Measurements from ENCODE around the gene NXT1.
A peak's percentile ranks its signal among the peaks of the same experiment; 100 is the strongest.

NXT1 gene

DNA sequence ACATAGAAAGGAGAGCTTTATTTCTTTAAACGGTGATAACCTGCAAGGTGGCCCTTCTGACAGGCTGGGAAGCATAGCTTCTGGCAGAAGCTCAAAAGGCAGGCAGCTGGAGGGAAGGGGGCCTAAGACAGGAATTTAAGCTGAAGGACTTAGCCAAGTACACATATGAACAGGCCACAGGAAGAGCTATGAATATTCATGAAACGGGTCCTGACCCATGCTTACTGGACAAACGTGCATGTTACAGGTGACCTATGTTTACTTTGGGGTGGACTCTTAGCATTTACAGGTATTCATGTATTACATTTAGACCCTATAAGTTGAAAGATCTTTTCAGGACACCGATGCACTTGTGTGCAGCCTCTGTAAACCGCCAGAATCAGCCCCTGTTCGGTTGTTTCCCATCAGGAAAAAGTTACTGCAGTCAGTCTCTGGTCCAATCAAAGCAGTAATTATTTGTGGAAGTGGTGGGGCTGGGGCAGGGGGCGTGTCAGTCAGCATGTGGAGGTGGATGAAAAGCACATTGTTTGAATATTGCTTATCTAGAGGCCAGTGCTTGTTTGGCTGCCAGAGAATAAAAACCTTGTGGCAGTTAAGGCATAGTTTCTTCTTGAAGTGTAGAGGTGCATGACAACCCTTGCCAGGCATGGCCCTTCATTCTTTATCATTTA, 8.5 kb downstream of the NXT1 start:
- DNase-seq (ENCODE audit: low read depth in 2 of 3, low spot score in 2 of 3) = no peak

- no peak for DNase-seq (ENCODE audit: low read depth in 2 of 3, low spot score in 2 of 3)
Measured at GRCh38 chr20:23360531-23360930, 9.9 kb downstream of the NXT1 start.

DNA sequence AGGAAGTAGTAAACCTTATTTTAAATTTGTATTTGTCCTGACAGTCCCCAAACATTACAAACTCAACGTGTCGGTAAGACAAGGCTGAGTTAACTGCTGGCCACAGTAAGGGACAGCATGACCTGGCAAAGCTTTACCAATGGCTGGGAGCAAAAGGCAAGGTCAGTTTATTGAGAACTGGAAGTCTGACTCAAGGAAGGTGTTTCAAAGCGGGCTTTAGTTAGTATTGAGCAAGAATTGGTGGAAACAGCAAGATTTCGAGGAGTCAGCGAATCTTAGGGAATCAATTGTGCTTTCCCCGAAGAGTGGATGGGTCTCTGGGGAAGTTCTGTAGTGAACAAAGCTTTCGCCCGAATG, 10.5 kb downstream of the NXT1 start:
- DNase-seq (ENCODE audit: low read depth in 2 of 3, low spot score in 2 of 3) = no peak

DNA sequence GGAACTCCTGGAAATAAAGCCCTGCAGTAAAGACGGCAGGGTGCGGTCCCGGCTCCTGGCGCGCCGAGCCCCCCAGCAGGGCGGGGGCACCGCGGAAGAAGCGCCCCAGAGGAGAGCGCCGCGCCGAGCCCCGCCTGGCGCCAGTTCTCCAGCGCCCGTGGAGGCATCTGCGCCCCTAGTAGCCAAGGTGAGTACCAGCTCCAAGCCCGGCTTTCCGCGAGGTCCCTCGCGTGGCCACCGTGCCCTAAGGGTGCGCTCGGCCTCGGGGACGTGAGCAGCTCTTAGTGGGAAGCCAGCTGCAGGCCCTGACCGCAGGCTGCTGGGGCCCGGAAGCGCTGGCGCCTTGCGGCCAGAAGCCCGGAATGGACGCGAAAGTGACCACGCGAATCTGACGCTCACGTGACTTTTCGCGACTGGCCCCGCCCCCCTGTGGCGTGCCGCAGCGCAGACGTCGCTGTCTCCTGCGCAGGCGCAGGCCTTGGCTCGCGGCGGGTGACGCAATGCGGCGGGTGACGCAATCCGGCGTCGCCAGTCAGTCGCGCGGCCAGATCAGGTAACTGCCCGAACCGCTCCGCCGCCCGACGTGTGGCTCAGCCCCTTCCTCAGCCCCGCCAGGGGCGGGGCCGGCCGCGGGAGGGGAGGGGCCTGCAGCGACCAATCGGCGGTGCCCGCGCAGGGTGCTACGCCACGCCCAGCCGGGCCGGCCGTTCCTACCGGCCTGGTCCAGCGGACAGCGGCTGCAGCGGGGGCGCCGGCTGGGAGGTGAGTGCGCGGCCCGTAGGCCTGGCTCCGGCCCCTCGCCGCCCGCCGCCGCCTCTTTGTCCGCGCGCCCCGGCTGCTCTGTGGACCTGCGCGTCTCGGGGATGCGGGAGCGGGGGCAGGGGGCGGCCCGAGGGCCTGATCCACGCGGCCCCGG, 11.1 kb downstream of the NXT1 start, which contains the start of gene GZF1:
TSS of gene GZF1 (plus strand) at position 707 of the 916 bp plus-strand sequence. CDS start 2,202 bp downstream, outside the sequence.
- peak; percentile 93 to 99 (median 97) for DNase-seq (ENCODE audit: low read depth in 2 of 3, low spot score in 2 of 3)

DNA sequence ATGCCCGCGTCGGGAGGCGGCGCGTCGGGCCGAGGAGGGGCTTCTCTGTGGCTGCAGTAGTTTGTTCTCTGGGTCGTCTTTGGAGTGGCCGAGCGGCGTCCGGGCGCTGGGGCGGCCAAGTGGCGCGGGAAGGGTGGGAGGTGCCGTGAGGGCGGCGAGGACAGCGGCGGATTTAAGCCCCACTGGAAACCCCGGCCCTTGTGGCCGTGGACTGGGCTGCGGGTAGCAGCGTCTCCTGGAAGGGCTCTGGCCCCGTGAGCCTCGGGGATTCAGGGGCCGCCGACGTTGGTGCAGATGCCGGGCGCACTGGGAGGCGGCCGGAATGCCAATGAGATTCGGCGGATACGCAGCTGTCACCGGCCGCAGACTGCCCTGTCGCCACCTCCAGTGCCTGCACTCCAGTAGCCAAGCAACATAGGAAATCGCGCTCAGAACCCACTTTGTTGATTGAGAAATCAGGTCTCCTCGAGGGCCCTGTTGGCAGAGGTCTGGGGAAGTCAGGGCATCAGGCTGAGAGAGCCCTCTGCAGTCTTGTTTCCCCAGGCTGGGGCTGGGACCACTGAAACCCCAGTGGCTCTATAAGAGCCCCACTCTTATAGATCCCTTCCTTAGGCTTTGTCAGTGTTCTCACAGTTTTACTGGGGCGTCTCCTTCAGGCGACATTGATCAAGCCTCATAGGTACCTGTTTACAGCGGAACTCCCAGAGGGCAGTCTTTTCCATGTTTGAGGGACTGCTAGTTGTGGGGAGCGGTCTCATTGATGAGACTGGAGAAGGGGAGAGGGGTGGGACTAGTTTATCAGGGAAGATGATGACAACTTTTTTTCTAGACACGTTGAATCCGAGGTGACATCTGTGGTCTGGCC, 12.0 kb downstream of the NXT1 start:
- no peak for DNase-seq (ENCODE audit: low read depth in 2 of 3, low spot score in 2 of 3)

DNA sequence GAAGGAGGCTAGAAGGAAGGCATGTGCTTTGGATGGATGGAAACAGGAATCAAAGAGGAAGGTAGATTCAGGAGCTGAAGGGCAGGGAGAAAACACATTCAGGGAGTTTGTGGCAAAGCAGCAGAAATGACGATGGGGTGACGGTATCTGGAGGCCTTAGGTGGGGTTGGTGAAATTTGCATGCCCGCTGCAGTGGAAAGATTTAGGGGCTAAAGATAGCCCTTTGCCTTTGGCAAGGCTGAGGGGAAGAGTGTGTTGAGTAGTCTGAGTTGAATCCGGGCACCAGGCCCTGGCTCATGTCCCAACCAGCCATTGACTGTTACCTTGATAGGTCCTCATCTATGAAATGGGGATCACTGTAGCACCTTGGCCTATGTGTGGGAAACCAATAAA, 12.7 kb downstream of the NXT1 start:
- DNase-seq (ENCODE audit: low read depth in 2 of 3, low spot score in 2 of 3) = no peak

DNA sequence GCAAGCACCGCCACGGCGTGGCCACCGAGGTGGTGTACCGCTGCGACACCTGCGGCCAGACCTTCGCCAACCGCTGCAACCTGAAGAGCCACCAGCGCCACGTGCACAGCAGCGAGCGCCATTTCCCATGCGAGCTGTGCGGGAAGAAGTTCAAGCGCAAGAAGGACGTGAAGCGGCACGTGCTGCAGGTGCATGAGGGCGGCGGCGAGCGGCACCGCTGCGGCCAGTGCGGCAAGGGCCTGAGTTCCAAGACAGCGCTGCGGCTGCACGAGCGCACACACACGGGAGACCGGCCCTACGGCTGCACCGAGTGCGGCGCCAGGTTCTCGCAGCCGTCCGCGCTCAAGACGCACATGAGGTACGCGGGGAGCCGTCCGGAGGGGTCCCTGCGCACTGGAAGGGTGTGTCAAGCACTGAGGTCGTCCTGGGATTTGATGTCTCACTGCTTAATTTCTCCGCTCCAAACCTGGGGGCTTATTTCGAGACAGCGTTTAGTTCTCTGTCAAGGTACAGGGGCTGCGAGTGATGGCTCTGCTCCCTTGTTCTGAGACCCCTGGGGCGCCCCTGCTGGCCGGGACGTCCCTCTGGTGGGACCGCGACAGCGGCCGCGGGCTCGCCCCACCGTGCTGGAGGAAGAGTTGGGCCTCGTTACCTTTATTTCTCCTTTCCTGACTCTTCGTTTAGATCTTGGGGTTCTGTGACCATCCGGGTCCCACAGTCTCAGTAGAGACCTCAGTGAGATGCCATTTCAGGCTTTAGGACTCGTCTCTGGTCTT, 15.0 kb downstream of the NXT1 start:
- no peak for DNase-seq (ENCODE audit: low read depth in 2 of 3, low spot score in 2 of 3)

DNA sequence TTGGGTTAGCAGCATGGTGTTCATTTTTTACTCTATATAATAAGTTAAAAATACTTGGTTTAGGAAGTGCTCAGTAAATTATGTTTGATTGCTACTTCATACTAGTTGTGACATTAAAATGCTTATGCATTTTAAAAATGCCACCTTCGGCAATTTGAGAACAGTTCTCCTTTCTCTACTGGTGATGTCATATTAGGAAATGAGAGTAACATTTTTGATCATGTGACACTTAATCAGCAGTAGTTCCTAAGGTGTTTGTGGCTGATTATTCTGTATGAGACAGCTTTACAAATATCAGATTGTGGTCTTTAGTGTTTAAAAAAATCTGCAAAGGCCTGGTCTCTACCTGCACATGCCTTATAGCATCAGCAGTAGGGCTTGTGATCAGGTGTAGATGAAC, 15.8 kb downstream of the NXT1 start:
- DNase-seq (ENCODE audit: low read depth in 2 of 3, low spot score in 2 of 3) = no peak

- DNase-seq (ENCODE audit: low read depth in 2 of 3, low spot score in 2 of 3) = no peak
Measured at GRCh38 chr20:23367770-23368169, 17.2 kb downstream of the NXT1 start.

GRCh38 chr20:23368316-23369071, 17.9 kb downstream of the NXT1 start:
- DNase-seq (ENCODE audit: low read depth in 2 of 3, low spot score in 2 of 3) = no peak

DNA sequence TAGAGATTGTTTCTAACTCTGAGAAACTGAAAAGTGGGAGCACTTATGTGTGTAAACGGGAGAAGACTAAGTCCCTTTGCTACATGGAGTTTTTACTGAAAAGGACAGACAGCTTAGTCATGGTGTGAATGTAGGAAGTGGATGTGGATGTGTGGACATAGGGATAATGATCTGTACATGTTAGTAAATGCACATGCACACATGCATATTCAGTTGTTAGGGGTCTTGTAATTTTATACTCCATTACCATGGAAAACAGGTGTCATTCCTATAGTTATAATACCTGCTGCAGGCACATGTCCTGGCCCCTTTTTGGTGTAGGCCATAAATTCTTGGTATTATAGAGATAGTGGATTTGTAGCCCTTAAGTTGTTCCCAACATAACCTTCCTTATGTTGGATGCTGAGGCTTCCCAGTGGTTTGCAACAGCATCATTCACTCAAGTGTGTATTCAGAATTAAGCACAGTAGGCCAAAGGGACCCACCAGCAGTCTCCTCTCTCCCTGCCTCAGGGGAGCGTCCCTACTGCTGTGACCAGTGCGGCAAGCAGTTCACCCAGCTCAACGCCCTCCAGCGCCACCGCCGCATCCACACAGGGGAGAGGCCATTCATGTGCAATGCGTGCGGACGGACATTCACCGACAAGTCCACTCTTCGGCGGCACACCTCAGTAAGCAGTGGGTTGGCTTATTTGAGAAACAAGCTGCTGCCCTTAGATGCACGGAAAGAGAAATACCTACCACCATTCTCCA, 18.7 kb downstream of the NXT1 start:
- no peak for DNase-seq (ENCODE audit: low read depth in 2 of 3, low spot score in 2 of 3)

- no peak for DNase-seq (ENCODE audit: low read depth in 2 of 3, low spot score in 2 of 3)
Measured at GRCh38 chr20:23370274-23370673, 19.7 kb downstream of the NXT1 start.

DNA sequence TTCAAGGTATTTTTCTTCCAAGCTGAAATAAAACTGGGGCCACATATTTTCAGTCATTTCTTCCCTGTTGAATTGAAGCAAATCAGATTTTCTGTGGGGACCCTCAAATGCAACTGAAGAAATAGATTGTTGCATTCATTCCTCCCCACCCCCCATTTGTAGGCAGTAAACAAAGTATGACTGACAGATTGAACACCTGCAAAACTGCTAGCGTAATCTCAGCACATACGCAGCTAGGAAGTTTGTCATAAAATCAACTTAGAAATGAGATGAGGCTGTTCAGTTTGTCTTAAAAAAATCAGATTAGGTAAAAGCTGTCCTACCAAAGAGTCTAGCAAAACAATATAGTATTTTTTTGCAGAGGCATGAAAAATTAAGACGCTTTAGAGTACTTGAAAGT, 20.3 kb downstream of the NXT1 start:
- no peak for DNase-seq (ENCODE audit: low read depth in 2 of 3, low spot score in 2 of 3)

DNA sequence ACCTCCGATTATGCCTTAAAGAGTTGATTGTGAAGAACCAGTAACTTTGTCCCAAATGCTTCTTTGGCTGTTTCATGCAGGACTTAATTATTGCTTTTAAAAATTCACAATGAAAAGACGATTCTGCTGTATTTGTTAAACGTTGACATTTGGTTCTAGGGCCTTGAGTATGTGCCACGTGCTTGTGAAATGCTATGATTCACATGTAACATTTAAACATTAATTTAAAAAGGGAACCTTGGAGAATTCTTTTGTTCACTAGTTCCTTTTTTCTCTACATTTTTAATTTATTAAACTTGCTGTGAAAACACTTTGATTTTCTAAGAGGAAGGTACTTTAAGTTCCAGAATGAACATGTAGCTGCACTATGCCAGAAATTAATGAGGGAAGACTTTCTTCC, 20.9 kb downstream of the NXT1 start:
- DNase-seq (ENCODE audit: low read depth in 2 of 3, low spot score in 2 of 3) = no peak

- no peak for DNase-seq (ENCODE audit: low read depth in 2 of 3, low spot score in 2 of 3)
Measured at GRCh38 chr20:23374441-23374840, 23.9 kb downstream of the NXT1 start.

DNA sequence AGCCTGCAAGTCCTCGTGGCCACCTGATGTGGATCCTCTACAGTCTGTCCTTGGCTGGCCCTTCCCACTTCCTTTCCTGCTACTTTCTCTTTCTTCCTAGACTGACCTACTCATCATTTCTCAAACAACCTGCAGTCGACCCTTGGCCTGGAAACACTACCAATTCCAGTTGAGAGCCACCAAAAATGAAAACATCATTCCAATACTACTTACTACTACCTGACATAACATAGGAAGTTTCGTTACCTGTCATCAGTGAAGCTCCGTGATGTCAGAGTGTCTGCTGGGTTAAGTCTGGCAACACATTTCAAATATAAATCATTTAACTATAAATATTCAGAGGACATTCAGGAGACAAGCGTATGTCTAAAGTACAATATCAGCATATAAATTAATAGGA, 25.2 kb downstream of the NXT1 start:
- no peak for DNase-seq (ENCODE audit: low read depth in 2 of 3, low spot score in 2 of 3)

DNA sequence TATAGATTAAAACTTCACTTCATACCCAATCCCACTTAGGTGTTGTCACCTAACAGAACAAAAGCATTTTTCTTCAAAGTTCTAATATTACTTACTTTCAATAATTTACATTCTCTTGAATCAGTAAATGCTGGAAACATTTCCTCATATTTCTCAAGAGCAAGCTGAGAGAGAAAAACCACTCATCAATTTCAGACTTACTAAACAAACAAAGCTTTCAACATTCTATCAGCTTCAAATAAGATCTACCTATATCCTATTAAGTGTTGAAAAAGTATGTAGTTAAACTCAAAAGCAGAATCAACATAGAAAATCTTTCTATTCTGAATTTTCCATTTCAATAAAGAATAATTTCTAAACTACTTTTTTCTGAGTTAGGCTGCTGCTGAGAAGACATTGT, 29.2 kb downstream of the NXT1 start:
- DNase-seq (ENCODE audit: low read depth in 2 of 3, low spot score in 2 of 3) = no peak

DNA sequence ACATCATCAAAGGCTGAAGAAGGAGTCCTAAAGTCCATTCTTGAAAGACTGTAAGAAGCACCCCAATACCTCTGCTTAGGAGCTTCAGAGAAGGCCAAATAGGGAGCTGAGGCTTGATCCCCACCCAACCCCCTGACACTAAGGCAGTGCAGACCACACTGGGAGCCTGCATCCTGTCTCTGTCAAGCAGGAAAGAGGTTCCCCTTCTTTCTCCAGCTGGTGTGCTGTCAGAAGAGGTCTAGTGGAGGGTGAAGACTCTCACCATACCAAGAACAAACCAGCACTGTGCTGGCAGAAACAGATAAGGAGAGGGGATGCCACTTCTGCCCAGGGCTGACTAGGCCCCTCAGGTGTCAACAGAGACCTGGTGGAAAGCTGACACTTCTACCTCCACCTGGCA, 31.3 kb downstream of the NXT1 start:
- DNase-seq (ENCODE audit: low read depth in 2 of 3, low spot score in 2 of 3) = no peak

Measured in activated CD8-positive, alpha-beta memory T cell treated with anti-CD3 and anti-CD28 coated beads for 48 hours (primary cell).